Smooth muscle cell (in vitro differentiated cells): ENCODE data around the gene ABHD16A. TPM values are rescaled to one million over a fixed set of nuclear protein-coding genes. Genes with fewer than 3 reads are reported as not detected.
A peak's percentile ranks its signal among the peaks of the same experiment; 100 is the strongest.

Experiments
- DNase-seq: peaks from one replicate; lab custom pipeline; 2025; ENCODE audit not compliant: unreplicated experiment; lab: John Stamatoyannopoulos, UW
- H2AFZ ChIP-seq: fragments of 200-600 bp; sonication (generic); 2 replicates; pipeline ENCODE4 v1.6.0; 2016; ENCODE audit warnings: antibody characterized with exemption, low read depth, mild to moderate bottlenecking
- H3F3A ChIP-seq: fragments of 200-600 bp; sonication (generic); 2 replicates; pipeline ENCODE4 v1.6.0; 2017; ENCODE audit warnings: antibody characterized with exemption, low read depth
- H3K27ac ChIP-seq: fragments of 200-600 bp; sonication (generic); 2 replicates; pipeline ENCODE4 v1.5.1; 2016; ENCODE audit warnings: low read depth, mild to moderate bottlenecking
- H3K27me3 ChIP-seq: fragments of 200-600 bp; sonication (generic); 2 replicates; pipeline ENCODE4 v1.6.1; 2016; ENCODE audit warnings: low read depth, mild to moderate bottlenecking
- H3K36me3 ChIP-seq: fragments of 200-600 bp; sonication (generic); 2 replicates; pipeline ENCODE4 v1.5.1; 2016; ENCODE audit warnings: low read depth
- H3K4me1 ChIP-seq: fragments of 200-600 bp; sonication (generic); 2 replicates; pipeline ENCODE4 v1.5.1; 2016; ENCODE audit warnings: low read depth
- H3K4me2 ChIP-seq: fragments of 200-600 bp; sonication (generic); 2 replicates; pipeline ENCODE4 v1.6.0; 2016; ENCODE audit warnings: mild to moderate bottlenecking
- H3K4me3 ChIP-seq: fragments of 200-600 bp; sonication (generic); 2 replicates; pipeline ENCODE4 v1.5.1; 2016; ENCODE audit warnings: mild to moderate bottlenecking
- H3K79me2 ChIP-seq: fragments of 200-600 bp; sonication (generic); 2 replicates; pipeline ENCODE4 v1.6.0; 2016; ENCODE audit warnings: low read depth, mild to moderate bottlenecking
- H3K9ac ChIP-seq: fragments of 200-600 bp; sonication (generic); 2 replicates; pipeline ENCODE4 v1.6.0; 2016; ENCODE audit warnings: low read depth
- H3K9me3 ChIP-seq: fragments of 200-600 bp; sonication (generic); replicated peaks from 2 replicates; pipeline ENCODE4 v1.5.1; 2016; ENCODE audit warnings: low read depth
- H4K20me1 ChIP-seq: fragments of 200-600 bp; sonication (generic); 2 replicates; pipeline ENCODE4 v1.6.0; 2016; ENCODE audit warnings: low read depth
- CTCF ChIP-seq: fragments of 200-600 bp; sonication (generic); IDR thresholded peaks from 2 replicates; pipeline ENCODE4 v1.5.1; 2017; ENCODE audit warnings: borderline replicate concordance, mild to moderate bottlenecking, antibody characterized with exemption; ENCODE audit not compliant: insufficient read depth, poor library complexity, severe bottlenecking
- WGBS: methylation state at CpG from one replicate; pipeline ENCODE4 v1.1.7; 2016; ENCODE audit warnings: low lambda C conversion rate; 5-methylcytosine and 5-hydroxymethylcytosine counted together
- polyA plus RNA-seq: library from polyadenylated mRNA; unstranded; fragments of >200 nt; fragmentation: Nextera tagmentation; extraction: Ambion mirVana; gene quantifications from 2 replicates; pipeline ENCODE4 v1.2.1, GENCODE V29; 2016
- total RNA-seq: library from RNA; depleted of rRNA; stranded (reverse); fragments of >200 nt; gene quantifications from 2 replicates; pipeline ENCODE4 v1.2.3, GENCODE V29; 2014

The ABHD16A gene
- total and polyA plus RNA-seq, 2 experiments from 2014 or later: 24.9 to 39.9 TPM

GRCh38 chr6:31706599-31706998 lies 3.5 kb upstream of the ABHD16A start, which contains the start of gene LY6G6F:
LY6G6F (plus strand) TSS chr6:31706866; CDS start chr6:31706907, 41 bp downstream.
- DNase-seq: no peak
- no peak for TF ChIP-seq CTCF
- H3K79me2 ChIP-seq: peaks cover 13% of the 10 kb centered on the region
- no peaks in the 10 kb centered on the region for H3K9me3 ChIP-seq
- no peaks in the 10 kb centered on the region for H3K27me3 ChIP-seq
- no peak within 1 kb of the TSS for H3K4me3 ChIP-seq
- H3K9ac ChIP-seq: no peak within 1 kb of the TSS
- H2AFZ ChIP-seq: no peak within 1 kb of the TSS
- H3K4me2 ChIP-seq: no peak within 1 kb of the TSS
- H3K4me1 ChIP-seq: peaks cover 8% of the 10 kb centered on the region
- no peaks in the 10 kb centered on the region for H3K36me3 ChIP-seq
- H4K20me1 ChIP-seq: no peaks in the 10 kb centered on the region
- 68% methylated on average over 3 of the region's 3 CpGs for WGBS
- H3K27ac ChIP-seq: no peak within 1 kb of the TSS
- no peaks in the 10 kb centered on the region for H3F3A ChIP-seq

GRCh38 chr6:31705931-31706330 lies 2.8 kb upstream of the ABHD16A start:
- H3K4me2 ChIP-seq: no peak overlapping the region
- H3K27me3 ChIP-seq: no peaks in the 10 kb centered on the region
- H3F3A ChIP-seq: no peaks in the 10 kb centered on the region
- H2AFZ ChIP-seq: no peak overlapping the region
- H3K9ac ChIP-seq: no peak overlapping the region
- DNase-seq: no peak
- H3K36me3 ChIP-seq: no peaks in the 10 kb centered on the region
- H3K4me3 ChIP-seq: no peak overlapping the region
- H3K4me1 ChIP-seq: peaks cover 10% of the 10 kb centered on the region
- H4K20me1 ChIP-seq: peaks cover 4% of the 10 kb centered on the region
- no peaks in the 10 kb centered on the region for H3K9me3 ChIP-seq
- WGBS: 89% methylated on average over 6 of the region's 6 CpGs
- no peak for TF ChIP-seq CTCF
- H3K79me2 ChIP-seq: peaks cover 20% of the 10 kb centered on the region
- no peak overlapping the region for H3K27ac ChIP-seq

GRCh38 chr6:31702405-31702818 lies 712 bp downstream of the ABHD16A start:
- Histone ChIP-seq H3K4me3 (peak overlapping the region; percentile 71), H3F3A (no peaks in the 10 kb centered on the region), H3K4me1 (peaks cover 10% of the 10 kb centered on the region), H3K36me3 (no peaks in the 10 kb centered on the region), H3K79me2 (peaks cover 27% of the 10 kb centered on the region), H3K9me3 (no peaks in the 10 kb centered on the region), H3K9ac (peak overlapping the region; percentile 90), H4K20me1 (peaks cover 5% of the 10 kb centered on the region), H3K27me3 (no peaks in the 10 kb centered on the region), H3K4me2 (peak overlapping the region; percentile 86), H2AFZ (peak overlapping the region; percentile 82), H3K27ac (peak overlapping the region; percentile 81)
- no peak for DNase-seq
- no peak for TF ChIP-seq CTCF
- WGBS: 6% methylated on average over 10 of the region's 10 CpGs

- peak overlapping the region; percentile 90 for H3K9ac ChIP-seq
- DNase-seq: no peak
- TF ChIP-seq CTCF: no peak
- H3K4me1 ChIP-seq: peaks cover 10% of the 10 kb centered on the region
- H3K27me3 ChIP-seq: no peaks in the 10 kb centered on the region
- peak overlapping the region; percentile 82 for H2AFZ ChIP-seq
- peak overlapping the region; percentile 86 for H3K4me2 ChIP-seq
- H3K79me2 ChIP-seq: peaks cover 27% of the 10 kb centered on the region
- peak overlapping the region; percentile 81 for H3K27ac ChIP-seq
- no peaks in the 10 kb centered on the region for H3K36me3 ChIP-seq
- peak overlapping the region; percentile 71 for H3K4me3 ChIP-seq
- H3K9me3 ChIP-seq: no peaks in the 10 kb centered on the region
- H3F3A ChIP-seq: no peaks in the 10 kb centered on the region
- 58% methylated on average over 7 of the region's 7 CpGs for WGBS
- H4K20me1 ChIP-seq: peaks cover 5% of the 10 kb centered on the region
These were observed 1.3 kb downstream of the ABHD16A start for GRCh38 chr6:31701666-31702404.
